HEK293 (cell line): Measurements from ENCODE around the gene ZCCHC24.

Source experiments
- CTCF ChIP-seq: fragments of 450-650 bp; formaldehyde crosslinking; IDR thresholded peaks from 2 replicates; pipeline ENCODE4 v1.5.1; 2016; ENCODE audit warnings: missing biosample characterization, missing genetic modification characterization
- TSHZ1 ChIP-seq: fragments of 450-650 bp; formaldehyde crosslinking; IDR thresholded peaks from 2 replicates; pipeline ENCODE4 v1.5.1; 2016; ENCODE audit warnings: missing biosample characterization, missing genetic modification characterization, borderline replicate concordance
- YY1 ChIP-seq: fragments of 450-650 bp; formaldehyde crosslinking; IDR thresholded peaks from 2 replicates; pipeline ENCODE4 v1.5.1; 2018; ENCODE audit warnings: missing biosample characterization, missing genetic modification characterization
- ZNF510 ChIP-seq: fragments of 450-650 bp; formaldehyde crosslinking; IDR thresholded peaks from 2 replicates; pipeline ENCODE4 v1.5.1; 2018; ENCODE audit warnings: mild to moderate bottlenecking, missing genetic modification characterization, missing biosample characterization; ENCODE audit not compliant: insufficient replicate concordance

GRCh38 chr10:79442171-79443040 is 3.0 kb downstream of the ZCCHC24 start:
- TF ChIP-seq CTCF (tag by site-specific recombination) = no peak
- TF ChIP-seq YY1 = no peak
- TF ChIP-seq TSHZ1 (tag by site-specific recombination) = no peak
- no peak for TF ChIP-seq ZNF510 (tag by site-specific recombination)
